D341Med (cell line): ENCODE results near the gene AMACR.

Experiments
- DNase-seq: peaks from one replicate; pipeline ENCODE4 v3.0.0; 2012; ENCODE audit warnings: low spot score

AMACR gene

GRCh38 chr5:34005681-34006080, 2.2 kb downstream of the AMACR start:
- DNase-seq, result no peak

GRCh38 chr5:34005211-34005610, 2.6 kb downstream of the AMACR start:
- DNase-seq, result no peak

DNA sequence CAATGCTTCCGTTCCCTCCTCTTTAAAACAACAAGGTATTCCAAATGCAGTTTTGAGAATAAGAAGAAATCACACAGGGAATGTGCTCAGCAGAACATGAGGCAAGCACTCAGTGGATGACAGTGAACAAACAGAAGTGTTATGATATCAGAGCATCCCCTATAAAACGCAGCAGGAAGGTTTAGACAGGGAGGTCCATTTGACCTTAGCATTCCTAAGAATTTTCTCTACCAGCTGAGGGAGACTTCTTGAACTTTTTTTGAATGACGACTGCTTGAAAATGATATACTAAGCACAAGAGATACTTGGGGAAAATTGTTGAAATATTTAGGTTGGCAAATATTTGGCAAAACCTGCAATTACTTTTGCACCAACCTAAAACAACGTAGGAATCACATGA, 3.9 kb downstream of the AMACR start:
- DNase-seq, result no peak

GRCh38 chr5:34002629-34003328, 5.1 kb downstream of the AMACR start:
- DNase-seq, result no peak

GRCh38 chr5:34001241-34001841, 6.5 kb downstream of the AMACR start:
- no peak for DNase-seq

DNA sequence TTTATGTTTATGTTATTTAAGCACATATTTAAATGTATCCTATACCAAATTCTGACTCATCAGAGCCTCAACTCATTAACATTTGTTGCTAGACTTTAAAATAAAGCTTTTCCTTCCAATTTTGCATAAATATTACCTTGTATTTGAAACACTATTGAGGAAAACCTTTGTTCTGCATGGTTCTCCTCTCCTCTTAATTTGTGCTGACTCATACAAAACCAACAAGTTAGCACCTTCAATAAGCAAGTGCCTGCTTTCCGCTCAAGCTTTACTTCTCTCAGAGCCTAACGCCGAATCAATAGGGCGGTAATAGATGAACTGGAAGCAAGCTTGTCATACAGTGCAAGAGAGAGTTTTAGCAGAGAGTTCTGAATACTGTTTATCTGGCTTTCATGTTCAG, 7.9 kb downstream of the AMACR start:
- DNase-seq, result no peak

DNA sequence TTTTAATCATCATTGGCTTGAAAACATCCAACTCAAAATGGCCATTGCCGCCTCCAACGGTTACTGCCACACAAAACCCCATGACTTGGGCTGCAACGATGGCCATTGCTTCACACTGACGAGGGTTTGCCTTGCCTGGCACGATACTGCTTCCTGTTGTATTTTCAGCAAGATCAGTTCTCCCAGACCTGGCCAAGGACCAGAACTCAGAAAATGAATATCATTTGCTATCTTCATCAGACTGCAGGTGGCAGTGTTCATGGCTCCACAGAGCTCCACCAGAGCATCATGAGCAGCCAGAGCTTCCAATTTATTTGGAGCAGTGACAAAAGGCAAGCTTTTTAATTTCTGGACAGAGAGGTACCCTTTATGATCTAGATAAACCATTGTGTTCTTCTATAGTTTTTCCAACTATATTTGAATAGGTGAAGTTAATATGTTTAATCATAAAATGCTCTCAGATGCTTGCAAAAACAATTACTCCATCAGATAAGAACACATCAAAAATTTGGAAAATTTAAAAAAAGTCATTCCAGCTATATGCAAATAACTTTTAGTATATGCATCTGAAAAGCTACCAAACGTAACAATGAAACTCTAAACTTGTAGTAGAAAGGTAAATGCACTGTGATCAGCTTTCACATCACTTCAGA, 10.4 kb downstream of the AMACR start:
- peak; percentile 65 for DNase-seq

- DNase-seq, result no peak
These were observed 12.0 kb downstream of the AMACR start for GRCh38 chr5:33995865-33996264.

- no peak for DNase-seq
These were observed 13.0 kb downstream of the AMACR start for GRCh38 chr5:33994845-33995244.

DNA sequence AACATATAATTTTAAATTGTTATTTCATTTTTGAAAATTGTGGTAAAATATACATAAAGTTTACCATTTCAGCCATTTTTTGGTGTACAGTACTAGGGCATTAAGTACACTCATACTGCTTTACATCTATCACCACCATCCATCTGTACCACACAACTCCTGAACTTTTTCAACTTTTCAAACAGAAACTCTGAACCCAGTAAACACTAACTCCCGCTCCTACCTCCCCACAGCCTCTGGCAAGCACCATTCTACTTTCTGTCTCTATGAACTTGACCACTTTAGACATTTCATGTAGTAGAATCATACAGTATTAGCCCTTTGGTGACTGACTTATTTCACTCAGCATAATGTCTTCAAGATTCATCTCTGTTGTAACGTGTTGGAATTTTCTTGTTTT, 15.0 kb downstream of the AMACR start:
- DNase-seq, result no peak

DNA sequence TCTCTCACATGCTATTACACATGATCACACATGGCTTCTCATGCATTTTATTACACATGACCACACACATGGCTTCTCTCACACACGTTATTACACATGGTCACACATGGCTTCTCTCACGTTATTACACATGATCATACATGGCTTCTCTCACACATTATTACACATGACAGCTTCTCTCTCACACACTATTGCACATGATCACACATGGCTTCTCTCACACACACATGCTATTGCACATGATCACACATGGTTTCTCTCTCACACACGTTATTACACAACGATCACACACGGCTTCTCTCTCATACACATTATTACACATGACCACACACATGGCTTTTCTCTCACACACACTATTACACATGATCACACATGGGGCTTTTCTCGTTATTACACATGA, 22.4 kb downstream of the AMACR start:
- DNase-seq, result no peak

DNA sequence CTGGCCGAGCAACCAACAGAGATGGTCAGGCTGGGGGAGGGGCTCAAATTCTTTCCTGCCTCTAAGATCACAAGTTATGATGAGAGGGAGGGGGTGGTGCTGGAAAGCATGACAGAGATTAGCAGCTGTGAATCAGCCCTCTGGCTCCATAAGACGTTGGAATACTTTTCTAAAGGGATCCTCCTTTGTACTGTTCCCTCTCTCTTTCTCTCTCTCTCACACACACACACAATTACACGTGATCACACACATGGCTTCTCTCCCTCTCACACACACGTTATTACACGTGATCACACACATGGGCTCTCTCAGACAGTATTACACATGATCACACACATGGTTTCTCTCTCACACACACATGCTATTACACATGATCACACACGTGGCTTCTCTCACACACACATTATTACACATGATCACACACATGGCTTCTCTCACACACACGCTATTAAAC, 23.2 kb downstream of the AMACR start, which contains the start of gene SLC45A2:
Gene SLC45A2 (minus strand): TSS at position 23 of the 454 bp plus-strand sequence. CDS start 110 bp downstream, outside the sequence.
- no peak for DNase-seq

GRCh38 chr5:33984178-33984577, 23.7 kb downstream of the AMACR start:
- DNase-seq, result no peak

GRCh38 chr5:33981408-33982162, 26.3 kb downstream of the AMACR start:
- DNase-seq, result no peak

GRCh38 chr5:33980030-33980429, 27.8 kb downstream of the AMACR start:
- DNase-seq, result no peak

DNA sequence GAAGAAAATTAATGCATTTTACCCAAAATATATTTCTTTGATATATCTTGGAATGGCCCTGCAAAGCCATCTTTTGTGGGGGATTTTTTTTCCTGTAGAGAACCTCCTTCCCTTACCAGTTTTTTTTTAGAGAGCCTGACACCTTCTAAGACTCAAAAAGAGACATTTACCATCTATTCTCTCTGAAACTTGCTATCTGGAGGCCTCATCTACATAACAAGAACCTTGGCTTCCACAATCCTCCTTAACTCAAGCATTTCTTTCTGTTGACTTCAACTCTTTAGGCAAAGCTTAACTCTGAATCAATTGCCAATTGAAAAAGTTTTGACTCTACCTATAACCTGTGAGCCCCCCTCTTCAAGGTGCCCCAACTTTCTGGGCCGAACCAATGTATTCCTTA, 29.5 kb downstream of the AMACR start:
- DNase-seq, result no peak

DNA sequence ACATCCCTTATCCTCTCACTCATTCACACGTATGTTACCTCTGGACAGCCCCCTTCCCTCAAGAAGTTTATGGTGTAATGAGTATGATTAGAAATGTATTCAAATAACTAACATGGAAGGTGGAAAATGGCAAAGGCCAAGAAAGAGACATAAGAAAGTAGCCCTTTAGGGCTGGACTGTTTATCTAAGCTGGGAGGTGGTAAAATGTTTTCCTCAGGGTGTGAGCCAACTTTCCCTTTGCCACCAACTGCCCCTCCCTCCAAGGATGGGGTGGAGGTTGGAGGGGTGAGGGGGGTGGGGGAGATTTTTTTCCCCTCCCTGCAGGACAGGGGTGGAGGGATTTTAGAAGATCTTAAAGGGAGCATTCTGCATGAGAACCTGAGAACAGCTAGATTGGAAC, 31.5 kb downstream of the AMACR start:
- DNase-seq, result no peak

GRCh38 chr5:33975852-33976251, 32.0 kb downstream of the AMACR start:
- DNase-seq, result no peak

GRCh38 chr5:33973271-33973670, 34.6 kb downstream of the AMACR start:
- DNase-seq, result no peak

DNA sequence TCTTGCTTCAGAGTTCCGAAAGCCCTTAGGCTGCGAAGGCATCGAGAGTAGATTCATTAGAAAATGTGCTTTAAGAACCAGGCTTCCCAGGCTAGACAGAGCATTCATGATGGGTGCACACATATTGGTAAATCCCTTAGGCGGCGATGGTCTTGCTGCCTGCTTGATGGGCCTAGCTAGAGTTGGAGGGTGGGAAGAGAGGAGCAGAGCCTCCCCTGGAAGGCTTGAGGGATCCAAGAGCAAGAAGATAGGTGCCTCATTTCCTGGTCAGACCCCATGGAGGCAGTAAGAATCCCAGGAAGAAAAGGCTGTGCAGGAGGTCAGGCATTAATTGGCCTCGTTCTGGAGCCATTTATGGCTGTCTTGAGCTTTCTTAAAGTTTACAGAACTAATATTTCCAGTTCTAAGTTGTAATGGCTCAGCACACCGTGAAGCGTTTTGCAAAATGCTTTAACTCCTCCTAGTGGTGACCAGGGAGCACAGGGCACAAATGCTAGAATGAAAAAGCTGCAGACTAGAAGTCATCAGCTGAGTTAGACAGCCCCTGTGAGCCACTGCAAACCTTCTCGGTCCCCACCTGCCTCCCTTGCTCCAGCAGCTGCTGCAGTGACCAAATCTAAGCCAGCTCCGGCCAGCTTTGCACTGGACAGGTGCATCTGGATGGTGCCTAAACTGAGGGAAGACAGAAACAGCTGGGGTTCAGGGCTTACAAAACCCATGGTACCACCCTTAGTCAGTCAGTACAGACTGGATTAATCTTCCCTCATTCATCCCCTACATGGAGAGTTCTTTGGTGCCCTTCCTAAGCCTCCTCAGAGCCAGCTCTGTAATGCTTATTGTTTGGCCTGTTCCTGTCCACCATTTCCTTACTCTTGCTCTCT, 38.0 kb downstream of the AMACR start:
- DNase-seq, result peak; percentile 62

- DNase-seq, result no peak
These were observed 39.4 kb downstream of the AMACR start for GRCh38 chr5:33968211-33969005.
